Smooth muscle cell (in vitro differentiated cells): ENCODE results near the gene POC1A. TPM values are rescaled to one million over a fixed set of nuclear protein-coding genes. Genes with fewer than 3 reads are reported as not detected.
"Not testable (repeated sequence)": the region's sequence is repeated elsewhere in the genome, so short reads cannot be mapped to it uniquely, and the experiment has no call there.

Experiments
- DNase-seq: peaks from one replicate; lab custom pipeline; 2025; ENCODE audit not compliant: unreplicated experiment; lab: John Stamatoyannopoulos, UW
- H2AFZ ChIP-seq: fragments of 200-600 bp; sonication (generic); 2 replicates; pipeline ENCODE4 v1.6.0; 2016; ENCODE audit warnings: antibody characterized with exemption, low read depth, mild to moderate bottlenecking
- H3F3A ChIP-seq: fragments of 200-600 bp; sonication (generic); 2 replicates; pipeline ENCODE4 v1.6.0; 2017; ENCODE audit warnings: antibody characterized with exemption, low read depth
- H3K27ac ChIP-seq: fragments of 200-600 bp; sonication (generic); 2 replicates; pipeline ENCODE4 v1.5.1; 2016; ENCODE audit warnings: low read depth, mild to moderate bottlenecking
- H3K27me3 ChIP-seq: fragments of 200-600 bp; sonication (generic); 2 replicates; pipeline ENCODE4 v1.6.1; 2016; ENCODE audit warnings: low read depth, mild to moderate bottlenecking
- H3K36me3 ChIP-seq: fragments of 200-600 bp; sonication (generic); 2 replicates; pipeline ENCODE4 v1.5.1; 2016; ENCODE audit warnings: low read depth
- H3K4me1 ChIP-seq: fragments of 200-600 bp; sonication (generic); 2 replicates; pipeline ENCODE4 v1.5.1; 2016; ENCODE audit warnings: low read depth
- H3K4me2 ChIP-seq: fragments of 200-600 bp; sonication (generic); 2 replicates; pipeline ENCODE4 v1.6.0; 2016; ENCODE audit warnings: mild to moderate bottlenecking
- H3K4me3 ChIP-seq: fragments of 200-600 bp; sonication (generic); 2 replicates; pipeline ENCODE4 v1.5.1; 2016; ENCODE audit warnings: mild to moderate bottlenecking
- H3K79me2 ChIP-seq: fragments of 200-600 bp; sonication (generic); 2 replicates; pipeline ENCODE4 v1.6.0; 2016; ENCODE audit warnings: low read depth, mild to moderate bottlenecking
- H3K9ac ChIP-seq: fragments of 200-600 bp; sonication (generic); 2 replicates; pipeline ENCODE4 v1.6.0; 2016; ENCODE audit warnings: low read depth
- H3K9me3 ChIP-seq: fragments of 200-600 bp; sonication (generic); replicated peaks from 2 replicates; pipeline ENCODE4 v1.5.1; 2016; ENCODE audit warnings: low read depth
- H4K20me1 ChIP-seq: fragments of 200-600 bp; sonication (generic); 2 replicates; pipeline ENCODE4 v1.6.0; 2016; ENCODE audit warnings: low read depth
- WGBS: methylation state at CpG from one replicate; pipeline ENCODE4 v1.1.7; 2016; ENCODE audit warnings: low lambda C conversion rate; 5-methylcytosine and 5-hydroxymethylcytosine counted together
- polyA plus RNA-seq: library from polyadenylated mRNA; unstranded; fragments of >200 nt; fragmentation: Nextera tagmentation; extraction: Ambion mirVana; gene quantifications from 2 replicates; pipeline ENCODE4 v1.2.1, GENCODE V29; 2016
- total RNA-seq: library from RNA; depleted of rRNA; stranded (reverse); fragments of >200 nt; gene quantifications from 2 replicates; pipeline ENCODE4 v1.2.3, GENCODE V29; 2014
- TF ChIP-seq, protein P1 (sequence below): fragments of 200-600 bp; sonication (generic); IDR thresholded peaks from 2 replicates; pipeline ENCODE4 v1.5.1; 2017; ENCODE audit warnings: borderline replicate concordance, mild to moderate bottlenecking, antibody characterized with exemption; ENCODE audit not compliant: insufficient read depth, poor library complexity, severe bottlenecking

Gene POC1A
- total and polyA plus RNA-seq, 2 experiments from 2014 or later, result 1.8 to 7.9 TPM

DNA sequence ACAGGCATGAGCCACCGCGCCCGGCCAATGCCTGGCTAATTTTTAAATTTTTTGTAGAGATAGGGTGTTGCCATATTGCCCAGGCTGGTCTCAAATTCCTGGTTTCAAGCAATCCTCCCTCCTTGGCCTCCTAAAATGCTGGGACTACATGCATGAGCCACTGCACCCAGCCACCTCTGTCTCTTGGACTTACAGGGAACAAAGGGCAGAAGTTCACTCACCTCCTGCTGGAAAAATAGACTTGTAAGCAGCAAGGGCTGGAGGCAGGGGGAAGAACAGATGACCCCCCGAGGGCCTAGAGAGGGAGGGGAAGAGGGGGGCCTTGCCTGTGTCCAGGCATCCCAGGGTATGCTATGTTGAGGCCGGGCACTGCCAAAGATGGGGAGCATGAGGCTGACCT lies 120.0 kb downstream of the POC1A start:
- H2AFZ ChIP-seq, result no peak overlapping the region
- no peak for DNase-seq
- H3F3A ChIP-seq, result no peaks in the 10 kb centered on the region
- no peak overlapping the region for H3K9ac ChIP-seq
- no peaks in the 10 kb centered on the region for H3K9me3 ChIP-seq
- no peak overlapping the region for H3K4me2 ChIP-seq
- H4K20me1 ChIP-seq, result no peaks in the 10 kb centered on the region
- TF ChIP-seq, protein P1, sequence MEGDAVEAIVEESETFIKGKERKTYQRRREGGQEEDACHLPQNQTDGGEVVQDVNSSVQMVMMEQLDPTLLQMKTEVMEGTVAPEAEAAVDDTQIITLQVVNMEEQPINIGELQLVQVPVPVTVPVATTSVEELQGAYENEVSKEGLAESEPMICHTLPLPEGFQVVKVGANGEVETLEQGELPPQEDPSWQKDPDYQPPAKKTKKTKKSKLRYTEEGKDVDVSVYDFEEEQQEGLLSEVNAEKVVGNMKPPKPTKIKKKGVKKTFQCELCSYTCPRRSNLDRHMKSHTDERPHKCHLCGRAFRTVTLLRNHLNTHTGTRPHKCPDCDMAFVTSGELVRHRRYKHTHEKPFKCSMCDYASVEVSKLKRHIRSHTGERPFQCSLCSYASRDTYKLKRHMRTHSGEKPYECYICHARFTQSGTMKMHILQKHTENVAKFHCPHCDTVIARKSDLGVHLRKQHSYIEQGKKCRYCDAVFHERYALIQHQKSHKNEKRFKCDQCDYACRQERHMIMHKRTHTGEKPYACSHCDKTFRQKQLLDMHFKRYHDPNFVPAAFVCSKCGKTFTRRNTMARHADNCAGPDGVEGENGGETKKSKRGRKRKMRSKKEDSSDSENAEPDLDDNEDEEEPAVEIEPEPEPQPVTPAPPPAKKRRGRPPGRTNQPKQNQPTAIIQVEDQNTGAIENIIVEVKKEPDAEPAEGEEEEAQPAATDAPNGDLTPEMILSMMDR, result no peak
- H3K36me3 ChIP-seq, result no peaks in the 10 kb centered on the region
- H3K4me1 ChIP-seq, result no peaks in the 10 kb centered on the region
- no peaks in the 10 kb centered on the region for H3K79me2 ChIP-seq
- H3K27ac ChIP-seq, result no peak overlapping the region
- no peak overlapping the region for H3K4me3 ChIP-seq
- no peaks in the 10 kb centered on the region for H3K27me3 ChIP-seq
- WGBS, result 94% methylated on average over 5 of the region's 5 CpGs

DNA sequence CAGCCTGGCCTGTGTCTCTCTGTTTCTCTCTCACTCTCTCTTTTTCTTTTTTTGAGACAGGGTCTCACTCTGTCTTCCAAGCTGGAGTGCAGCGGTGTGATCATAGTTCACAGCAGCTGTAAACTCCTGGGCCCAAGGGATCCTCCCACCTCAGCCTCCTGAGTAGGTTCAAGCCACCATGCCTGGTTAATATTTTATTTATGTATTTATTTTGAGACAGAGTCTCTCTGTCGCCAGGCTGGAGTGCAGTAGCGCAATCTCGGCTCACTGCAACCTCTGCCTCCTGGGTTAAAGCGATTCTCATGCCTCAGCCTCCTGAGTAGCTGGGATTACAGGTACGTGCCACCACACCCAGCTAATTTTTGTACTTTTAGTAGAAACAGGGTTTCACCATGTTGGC lies 120.5 kb downstream of the POC1A start:
- DNase-seq, H3K4me1 ChIP-seq, H4K20me1 ChIP-seq, H3K9ac ChIP-seq, H3K4me2 ChIP-seq, H3K79me2 ChIP-seq, H3K36me3 ChIP-seq, H3K9me3 ChIP-seq, H3K27ac ChIP-seq, H3K4me3 ChIP-seq, H3F3A ChIP-seq, H2AFZ ChIP-seq, H3K27me3 ChIP-seq: not testable (repeated sequence)
- 96% methylated on average over 6 of the region's 6 CpGs for WGBS

DNA sequence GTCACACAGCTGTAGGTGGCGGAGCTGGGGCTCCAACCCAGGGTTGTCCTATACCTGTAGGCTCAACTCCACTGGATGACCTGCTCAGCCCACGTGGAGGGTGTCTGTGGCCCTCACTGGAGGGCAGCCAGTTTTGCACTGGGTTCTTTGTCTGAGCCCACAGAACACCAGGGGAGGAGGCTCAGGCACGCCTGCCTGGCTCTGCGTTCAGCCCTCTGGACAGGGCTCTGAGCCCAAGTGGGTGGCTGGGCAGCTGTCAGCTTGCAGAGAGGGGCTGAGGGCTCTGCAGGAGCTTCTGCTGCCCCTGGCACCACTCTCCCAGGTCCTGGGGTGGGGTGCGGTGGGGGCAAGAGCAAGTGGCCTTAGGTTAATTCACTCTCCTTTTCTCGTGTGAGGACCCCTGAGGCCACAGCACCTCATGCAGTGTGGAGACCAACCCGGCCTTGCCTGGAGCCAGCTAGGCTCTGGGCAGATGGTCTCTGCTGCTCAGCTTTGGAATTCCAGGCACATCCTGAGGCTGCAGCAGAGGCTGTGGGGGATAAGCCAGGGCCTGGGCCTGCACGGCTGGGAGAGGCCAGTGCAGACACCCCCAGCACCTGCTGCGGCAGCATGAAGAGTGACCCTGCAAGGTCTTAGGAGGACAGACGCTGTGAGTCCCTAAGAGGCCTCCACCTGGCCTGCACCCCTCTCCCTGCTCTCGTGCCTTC lies 121.4 kb downstream of the POC1A start:
- Histone ChIP-seq H3K36me3 (no peaks in the 10 kb centered on the region), H3K9me3 (no peaks in the 10 kb centered on the region), H3K4me2 (no peak overlapping the region), H3K4me1 (no peaks in the 10 kb centered on the region), H2AFZ (no peak overlapping the region), H3K79me2 (no peaks in the 10 kb centered on the region), H3F3A (no peaks in the 10 kb centered on the region), H3K27ac (no peak overlapping the region), H3K9ac (no peak overlapping the region), H4K20me1 (no peaks in the 10 kb centered on the region), H3K27me3 (no peaks in the 10 kb centered on the region), H3K4me3 (no peak overlapping the region)
- TF ChIP-seq, protein P1, result no peak
- WGBS, result 76% methylated on average over 11 of the region's 11 CpGs
- DNase-seq, result no peak

DNA sequence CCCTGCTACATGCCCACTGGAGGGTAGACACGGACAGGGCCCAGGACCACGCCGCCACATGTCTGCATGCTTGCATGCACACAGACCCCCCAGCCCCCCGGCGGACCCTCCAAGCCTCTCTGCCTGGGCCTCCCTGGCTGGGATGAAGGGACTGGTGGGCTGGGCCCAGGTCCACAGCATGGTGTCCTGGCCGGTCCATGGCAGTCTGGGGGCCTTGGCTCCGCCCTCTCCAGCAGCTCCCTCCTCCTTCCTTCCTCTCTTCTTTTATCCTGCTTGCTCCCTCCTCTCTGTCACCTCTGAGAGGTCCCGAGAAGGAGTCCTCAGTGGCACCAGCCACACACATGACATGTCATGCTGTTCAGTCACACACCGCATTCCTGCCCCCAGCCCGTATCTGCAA lies 122.3 kb downstream of the POC1A start:
- H2AFZ ChIP-seq, result no peak overlapping the region
- H4K20me1 ChIP-seq, result no peaks in the 10 kb centered on the region
- H3K36me3 ChIP-seq, result no peaks in the 10 kb centered on the region
- no peaks in the 10 kb centered on the region for H3K79me2 ChIP-seq
- no peak overlapping the region for H3K4me2 ChIP-seq
- no peak for DNase-seq
- H3K27ac ChIP-seq, result no peak overlapping the region
- no peak overlapping the region for H3K9ac ChIP-seq
- no peaks in the 10 kb centered on the region for H3K4me1 ChIP-seq
- TF ChIP-seq, protein P1, result no peak
- no peaks in the 10 kb centered on the region for H3K27me3 ChIP-seq
- H3K4me3 ChIP-seq, result no peak overlapping the region
- H3K9me3 ChIP-seq, result no peaks in the 10 kb centered on the region
- no peaks in the 10 kb centered on the region for H3F3A ChIP-seq
- 87% methylated on average over 10 of the region's 10 CpGs for WGBS
